Mucosa of rectum (tissue), 2 donors: ENCODE data around the gene ORMDL2.

Experiments
- H3K27ac ChIP-seq, 2 donors: one replicate each; pipeline ENCODE4 v1.7.0; 2013; ENCODE audit warnings: inconsistent platforms in 2 of 2, low read depth in 2 of 2, low read length in 2 of 2
- H3K27me3 ChIP-seq, 2 donors: one replicate each; pipeline ENCODE4 v1.7.0; 2013; ENCODE audit warnings: low read length in 2 of 2; ENCODE audit not compliant: control insufficient read depth in 2 of 2, insufficient read depth in 2 of 2
- H3K36me3 ChIP-seq, 2 donors: one replicate each; pipeline ENCODE4 v1.7.0; 2013; ENCODE audit warnings: low read length in 2 of 2; ENCODE audit not compliant: control insufficient read depth in 2 of 2, insufficient read depth in 2 of 2
- H3K4me1 ChIP-seq, 2 donors: one replicate each; pipeline ENCODE4 v1.7.0; 2013; ENCODE audit warnings: low read length in 2 of 2, mild to moderate bottlenecking in 1 of 2; ENCODE audit not compliant: control insufficient read depth in 2 of 2, insufficient read depth in 2 of 2
- H3K4me3 ChIP-seq, 2 donors: one replicate each; pipeline ENCODE4 v1.7.0; 2013; ENCODE audit warnings: low read length in 2 of 2
- H3K9ac ChIP-seq, 2 donors: one replicate each; pipeline ENCODE4 v1.7.0; 2013; ENCODE audit warnings: low read length in 2 of 2, low read depth in 1 of 2, mild to moderate bottlenecking in 1 of 2
- H3K9me3 ChIP-seq, 2 donors: one replicate each; pipeline ENCODE4 v1.7.0; 2013; ENCODE audit warnings: low read length in 2 of 2; ENCODE audit not compliant: control insufficient read depth in 2 of 2
- donor health status: healthy.
- donor health status: Normal muscosa, but diverticular disease.

Gene ORMDL2

GRCh38 chr12:55806982-55807381 is 10.9 kb upstream of the ORMDL2 start:
- Histone ChIP-seq H3K9me3 (no peaks in the 10 kb centered on the region), H3K4me1 (no peaks in the 10 kb centered on the region), H3K4me3 (no peak overlapping the region), H3K36me3 (peaks cover 0 to 25% of the 10 kb centered on the region in 2 donors), H3K27ac (no peak overlapping the region), H3K27me3 (no peaks in the 10 kb centered on the region), H3K9ac (no peak overlapping the region)

GRCh38 chr12:55809274-55809673 is 8.6 kb upstream of the ORMDL2 start:
- Histone ChIP-seq H3K27me3 (no peaks in the 10 kb centered on the region), H3K27ac (no peak overlapping the region), H3K4me3 (no peak overlapping the region), H3K36me3 (peaks cover 0 to 20% of the 10 kb centered on the region in 2 donors), H3K4me1 (no peaks in the 10 kb centered on the region), H3K9ac (no peak overlapping the region), H3K9me3 (no peaks in the 10 kb centered on the region)

GRCh38 chr12:55812088-55812487 is 5.8 kb upstream of the ORMDL2 start:
- Histone ChIP-seq H3K27me3 (no peaks in the 10 kb centered on the region), H3K4me3 (no peak overlapping the region), H3K9me3 (no peaks in the 10 kb centered on the region), H3K9ac (no peak overlapping the region), H3K36me3 (peaks cover 0 to 12% of the 10 kb centered on the region in 2 donors), H3K27ac (no peak overlapping the region), H3K4me1 (peaks cover 8 to 12% of the 10 kb centered on the region in 2 donors)

- H3K27me3 ChIP-seq = no peaks in the 10 kb centered on the region
- H3K9ac ChIP-seq = no peak overlapping the region
- H3K4me1 ChIP-seq = peaks cover 18 to 20% of the 10 kb centered on the region in 2 donors
- H3K27ac ChIP-seq = no peak overlapping the region
- no peak overlapping the region for H3K4me3 ChIP-seq
- peaks cover 0 to 4% of the 10 kb centered on the region in 2 donors for H3K36me3 ChIP-seq
- H3K9me3 ChIP-seq = no peaks in the 10 kb centered on the region
Observed at GRCh38 chr12:55814257-55814656, 3.6 kb upstream of the ORMDL2 start.

GRCh38 chr12:55815473-55815872 is 2.4 kb upstream of the ORMDL2 start:
- Histone ChIP-seq H3K9me3 (no peaks in the 10 kb centered on the region), H3K27me3 (no peaks in the 10 kb centered on the region), H3K4me3 (no peak overlapping the region), H3K27ac (no peak overlapping the region), H3K9ac (no peak overlapping the region), H3K4me1 (peaks cover 20% of the 10 kb centered on the region in 2 donors), H3K36me3 (peaks cover 11 to 15% of the 10 kb centered on the region in 2 donors)

- peak overlapping the region; percentile 83 to 98 for H3K9ac ChIP-seq
- H3K4me1 ChIP-seq = peaks cover 20% of the 10 kb centered on the region in 2 donors
- H3K27ac ChIP-seq = peak overlapping the region; percentile 79 to 89
- peaks cover 22 to 26% of the 10 kb centered on the region in 2 donors for H3K36me3 ChIP-seq
- H3K27me3 ChIP-seq = no peaks in the 10 kb centered on the region
- H3K4me3 ChIP-seq = peak overlapping the region; percentile 96 to 100
- no peaks in the 10 kb centered on the region for H3K9me3 ChIP-seq
Observed at GRCh38 chr12:55816881-55817344, 928 bp upstream of the ORMDL2 start.

GRCh38 chr12:55818140-55818728 is 393 bp downstream of the ORMDL2 start:
- Histone ChIP-seq H3K9ac (peak overlapping the region; percentile 85 to 91), H3K36me3 (peaks cover 35 to 38% of the 10 kb centered on the region in 2 donors), H3K4me1 (peaks cover 20% of the 10 kb centered on the region in 2 donors), H3K27ac (peak overlapping the region; percentile 83 to 86), H3K4me3 (peak overlapping the region; percentile 96 to 100), H3K9me3 (no peaks in the 10 kb centered on the region), H3K27me3 (no peaks in the 10 kb centered on the region)

GRCh38 chr12:55818886-55819285 is 1.0 kb downstream of the ORMDL2 start:
- peak overlapping the region in 1 of 2 donors; percentile 85 for H3K9ac ChIP-seq
- H3K36me3 ChIP-seq = peaks cover 36 to 38% of the 10 kb centered on the region in 2 donors
- peak overlapping the region in 1 of 2 donors; percentile 96 for H3K4me3 ChIP-seq
- H3K27me3 ChIP-seq = no peaks in the 10 kb centered on the region
- H3K27ac ChIP-seq = peak overlapping the region in 1 of 2 donors; percentile 83
- H3K4me1 ChIP-seq = peaks cover 20% of the 10 kb centered on the region in 2 donors
- no peaks in the 10 kb centered on the region for H3K9me3 ChIP-seq

- Histone ChIP-seq H3K27ac (no peak overlapping the region), H3K4me3 (no peak overlapping the region), H3K4me1 (peaks cover 17 to 19% of the 10 kb centered on the region in 2 donors), H3K36me3 (peaks cover 36 to 38% of the 10 kb centered on the region in 2 donors), H3K9me3 (no peaks in the 10 kb centered on the region), H3K27me3 (no peaks in the 10 kb centered on the region), H3K9ac (no peak overlapping the region)
Observed at GRCh38 chr12:55820679-55821078, 2.8 kb downstream of the ORMDL2 start.

GRCh38 chr12:55822228-55822627 is 4.4 kb downstream of the ORMDL2 start:
- H3K9me3 ChIP-seq = no peaks in the 10 kb centered on the region
- H3K36me3 ChIP-seq = peaks cover 36 to 38% of the 10 kb centered on the region in 2 donors
- H3K27ac ChIP-seq = no peak overlapping the region
- peaks cover 11 to 12% of the 10 kb centered on the region in 2 donors for H3K4me1 ChIP-seq
- H3K9ac ChIP-seq = no peak overlapping the region
- no peak overlapping the region for H3K4me3 ChIP-seq
- no peaks in the 10 kb centered on the region for H3K27me3 ChIP-seq
